ENCODE data around the gene NPHP4. TPM values are rescaled to one million over a fixed set of nuclear protein-coding genes. Genes with fewer than 3 reads are reported as not detected.

The NPHP4 gene
- total RNA-seq, 1 donor from 2014 or later, result 3.7 TPM

- Histone ChIP-seq H3K36me3 (no peaks in the 10 kb centered on the region), H3K27ac (replicated peaks) (peak overlapping the region; percentile 93), H3K4me3 (no peak overlapping the region), H3K9me3 (replicated peaks) (no peaks in the 10 kb centered on the region), H3K27me3 (ENCODE audit: low read depth) (no peaks in the 10 kb centered on the region), H3K4me1 (peaks cover 42% of the 10 kb centered on the region)
- TF ChIP-seq CTCF (IDR thresholded peaks at IDR 0.05; ENCODE audit: borderline replicate concordance), result no peak
- intact Hi-C loops (cut with micrococcal nuclease), result no loop called here
- DNase-seq, result peak; percentile 82
These were observed 22.1 kb upstream of the NPHP4 start for GRCh38 chr1:6014130-6014999.

GRCh38 chr1:6013491-6013890 is 21.3 kb upstream of the NPHP4 start:
- DNase-seq, result no peak
- no peak overlapping the region for H3K4me3 ChIP-seq
- peaks cover 38% of the 10 kb centered on the region for H3K4me1 ChIP-seq
- no peaks in the 10 kb centered on the region for H3K27me3 ChIP-seq (ENCODE audit: low read depth)
- TF ChIP-seq CTCF (IDR thresholded peaks at IDR 0.05; ENCODE audit: borderline replicate concordance), result no peak
- H3K9me3 ChIP-seq (replicated peaks), result no peaks in the 10 kb centered on the region
- H3K36me3 ChIP-seq, result no peaks in the 10 kb centered on the region
- intact Hi-C loops (cut with micrococcal nuclease), result no loop called here
- H3K27ac ChIP-seq (replicated peaks), result peak overlapping the region; percentile 93

DNA sequence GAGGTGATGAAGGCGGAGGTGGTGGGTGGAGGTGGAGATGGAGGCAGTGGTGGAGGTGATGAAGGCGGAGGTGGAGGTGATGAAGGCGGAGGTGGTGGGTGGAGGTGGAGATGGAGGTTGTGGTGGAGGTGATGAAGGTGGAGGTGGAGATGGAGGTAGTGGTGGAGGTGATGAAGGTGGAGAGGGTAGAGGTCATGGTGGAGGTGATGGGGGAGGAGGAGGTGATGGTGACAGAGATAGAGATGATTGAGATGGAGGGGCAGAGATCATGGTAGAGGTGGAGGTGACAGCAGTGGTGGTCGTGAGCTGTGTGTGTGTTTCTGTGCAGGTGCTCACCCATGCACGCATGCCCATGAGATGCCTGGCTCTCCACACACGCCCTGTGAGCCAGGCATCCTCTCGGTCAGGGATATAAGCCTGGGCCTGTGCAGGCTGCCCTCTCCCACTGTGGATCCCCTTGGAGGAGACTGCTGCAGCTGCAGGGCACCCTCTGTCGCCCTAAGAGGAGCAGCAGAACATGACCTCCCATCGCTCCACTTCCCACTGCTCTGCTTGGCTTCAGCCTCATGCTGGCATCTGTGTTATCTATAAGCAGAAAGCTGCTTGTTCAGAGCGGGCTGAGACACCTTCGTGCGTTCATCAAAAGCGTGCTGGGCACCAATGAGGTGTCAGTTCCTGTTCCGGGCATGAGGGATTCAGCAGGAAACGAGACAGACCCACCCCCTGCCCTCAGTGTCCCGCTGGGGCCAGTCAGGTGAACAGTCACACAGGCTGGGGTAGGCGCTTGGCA is 20.5 kb upstream of the NPHP4 start:
- Histone ChIP-seq H3K36me3 (no peaks in the 10 kb centered on the region), H3K27ac (replicated peaks) (peak overlapping the region; percentile 93), H3K4me3 (no peak overlapping the region), H3K9me3 (replicated peaks) (no peaks in the 10 kb centered on the region), H3K4me1 (peaks cover 39% of the 10 kb centered on the region), H3K27me3 (ENCODE audit: low read depth) (no peaks in the 10 kb centered on the region)
- intact Hi-C loops (cut with micrococcal nuclease), result no loop called here
- TF ChIP-seq CTCF (IDR thresholded peaks at IDR 0.05; ENCODE audit: borderline replicate concordance), result no peak
- DNase-seq, result peak; percentile 35

DNA sequence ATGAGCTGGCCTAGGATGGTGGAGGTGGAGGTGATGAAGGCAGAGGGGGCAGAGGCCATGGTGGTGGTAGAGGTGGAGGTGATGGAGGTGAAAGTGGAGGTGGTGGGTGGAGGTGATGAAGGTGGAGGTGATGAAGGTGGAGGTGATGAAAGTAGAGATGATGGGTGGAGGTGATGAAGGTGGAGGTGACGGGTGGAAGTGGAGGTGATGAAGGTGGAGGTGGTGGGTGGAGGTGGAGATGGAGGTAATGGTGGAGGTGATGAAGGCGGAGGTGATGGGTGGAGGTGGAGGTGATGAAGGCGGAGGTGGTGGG is 19.7 kb upstream of the NPHP4 start:
- H3K4me1 ChIP-seq, result peaks cover 47% of the 10 kb centered on the region
- no peak for TF ChIP-seq CTCF (IDR thresholded peaks at IDR 0.05; ENCODE audit: borderline replicate concordance)
- H3K36me3 ChIP-seq, result no peaks in the 10 kb centered on the region
- intact Hi-C loops (cut with micrococcal nuclease), result no loop called here
- H3K27me3 ChIP-seq (ENCODE audit: low read depth), result no peaks in the 10 kb centered on the region
- DNase-seq, result no peak
- H3K9me3 ChIP-seq (replicated peaks), result no peaks in the 10 kb centered on the region
- no peak overlapping the region for H3K4me3 ChIP-seq
- H3K27ac ChIP-seq (replicated peaks), result no peak overlapping the region

DNA sequence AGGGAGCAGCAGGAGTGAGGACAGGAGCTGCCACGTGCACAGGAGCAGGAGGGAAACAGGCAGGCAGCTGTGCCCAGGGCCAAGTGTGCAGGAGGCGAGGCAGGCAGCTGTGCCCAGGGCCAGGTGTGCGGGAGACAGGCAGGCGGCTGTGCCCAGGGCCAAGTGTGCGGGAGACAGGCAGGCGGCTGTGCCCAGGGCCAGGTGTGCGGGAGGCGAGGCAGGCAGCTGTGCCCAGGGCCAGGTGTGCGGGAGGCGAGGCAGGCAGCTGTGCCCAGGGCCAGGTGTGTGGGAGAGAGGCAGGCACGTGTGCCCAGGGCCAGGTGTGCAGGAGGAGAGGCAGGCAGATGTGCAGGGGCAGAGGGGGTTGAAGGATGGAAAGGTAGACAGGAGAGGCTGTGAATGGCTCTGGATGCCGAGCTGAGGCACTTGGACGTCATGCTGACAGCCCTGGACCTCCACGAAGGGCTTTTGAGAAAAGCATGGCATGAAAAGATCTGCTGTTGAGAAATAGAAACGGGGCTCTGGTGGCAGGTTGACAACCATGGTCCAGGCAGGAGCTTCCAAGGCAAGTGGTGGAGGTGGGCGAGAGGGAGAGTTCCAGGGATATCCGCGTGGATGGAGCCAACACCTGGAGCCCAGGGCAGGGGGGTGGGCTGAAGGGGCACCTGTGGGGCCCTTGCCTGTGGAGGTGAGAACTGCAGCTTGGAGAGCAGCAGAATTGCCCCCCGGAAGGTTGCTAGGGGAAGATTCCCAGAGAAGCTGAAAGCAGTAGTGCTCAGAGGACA is 19.1 kb upstream of the NPHP4 start:
- intact Hi-C loops (cut with micrococcal nuclease), result no loop called here
- Histone ChIP-seq H3K27ac (replicated peaks) (no peak overlapping the region), H3K4me1 (peaks cover 43% of the 10 kb centered on the region), H3K4me3 (no peak overlapping the region), H3K27me3 (ENCODE audit: low read depth) (no peaks in the 10 kb centered on the region), H3K36me3 (no peaks in the 10 kb centered on the region), H3K9me3 (replicated peaks) (no peaks in the 10 kb centered on the region)
- no peak for DNase-seq
- TF ChIP-seq CTCF (IDR thresholded peaks at IDR 0.05; ENCODE audit: borderline replicate concordance), result no peak

Measured in left ventricle myocardium inferior (tissue), 1 donor.